Lower leg skin (tissue), 3 donors: ENCODE data around the gene RHOG.

ENCODE experiments used
- CTCF ChIP-seq, 3 donors: fragments of 450-650 bp; IDR thresholded peaks; one replicate each; pipeline ENCODE4 v1.5.1; 2016; ENCODE audit warnings: antibody characterized with exemption in 3 of 3, mild to moderate bottlenecking in 3 of 3, moderate library complexity in 2 of 3
- POLR2A ChIP-seq, 2 donors: fragments of 450-650 bp; IDR thresholded peaks; one replicate each; pipeline ENCODE4 v1.6.1; 2016 to 2017; ENCODE audit warnings: antibody characterized with exemption in 2 of 2, mild to moderate bottlenecking in 1 of 2, moderate library complexity in 1 of 2

GRCh38 chr11:3824714-3825472, 15.9 kb downstream of the RHOG start:
- no peak for TF ChIP-seq CTCF (IDR thresholded peaks at IDR 0.05)
- no peak for TF ChIP-seq POLR2A (IDR thresholded peaks at IDR 0.05)
